Activated effector memory CD4-positive, alpha-beta T cell treated with Interleukin-2 at 50 U/mL for 16 hours (primary cell): ENCODE data around the gene SENP3.
A peak's percentile ranks its signal among the peaks of the same experiment; 100 is the strongest.

Experiments
- DNase-seq: peaks from one replicate; pipeline ENCODE4 v3.0.0-alpha.2; 2020

The SENP3 gene

GRCh38 chr17:7561589-7562207, at the start of gene SENP3:
Gene SENP3, plus strand, starts transcription at chr17:7561919. Its CDS starts 1,158 bp downstream, at chr17:7563077.
- peak; percentile 85 for DNase-seq

GRCh38 chr17:7512105-7512504, 49.6 kb upstream of the SENP3 start:
- DNase-seq = no peak

- DNase-seq = no peak
These were observed 48.7 kb upstream of the SENP3 start for GRCh38 chr17:7512824-7513540.

GRCh38 chr17:7513850-7514419, 47.8 kb upstream of the SENP3 start:
- no peak for DNase-seq

- DNase-seq = no peak
These were observed 45.7 kb upstream of the SENP3 start for GRCh38 chr17:7515911-7516610.

GRCh38 chr17:7523033-7523432, 38.7 kb upstream of the SENP3 start:
- peak; percentile 24 for DNase-seq

- DNase-seq = no peak
These were observed 32.9 kb upstream of the SENP3 start for GRCh38 chr17:7528842-7529241.

GRCh38 chr17:7530023-7530900, 31.5 kb upstream of the SENP3 start:
- no peak for DNase-seq

GRCh38 chr17:7538050-7538449, 23.7 kb upstream of the SENP3 start:
- DNase-seq = no peak

- DNase-seq = no peak
These were observed 22.7 kb upstream of the SENP3 start for GRCh38 chr17:7538891-7539545.

- no peak for DNase-seq
These were observed 20.6 kb upstream of the SENP3 start for GRCh38 chr17:7541074-7541621.

GRCh38 chr17:7544911-7545310, 16.8 kb upstream of the SENP3 start:
- DNase-seq = no peak

- DNase-seq = peak; percentile 57
These were observed 12.9 kb upstream of the SENP3 start, which contains the start of gene TNFSF12 for GRCh38 chr17:7548585-7549400. Gene TNFSF12, plus strand, starts transcription at chr17:7549058. Its CDS starts 96 bp downstream, at chr17:7549154.

- DNase-seq = peak; percentile 45
These were observed 12.2 kb upstream of the SENP3 start for GRCh38 chr17:7549401-7550055.

GRCh38 chr17:7550344-7550743, 11.4 kb upstream of the SENP3 start:
- DNase-seq = no peak

GRCh38 chr17:7551396-7551795, 10.3 kb upstream of the SENP3 start:
- DNase-seq = no peak

GRCh38 chr17:7552621-7553051, 9.1 kb upstream of the SENP3 start:
- DNase-seq = peak; percentile 34

- DNase-seq = no peak
These were observed 8.4 kb upstream of the SENP3 start for GRCh38 chr17:7553356-7553755.

GRCh38 chr17:7555320-7555948, 6.3 kb upstream of the SENP3 start:
- DNase-seq = no peak

- DNase-seq = no peak
These were observed 5.1 kb upstream of the SENP3 start for GRCh38 chr17:7556627-7557026.
